Neural progenitor cell (in vitro differentiated cells): ENCODE measurements around the gene ITM2C. TPM values are rescaled to one million over a fixed set of nuclear protein-coding genes. Genes with fewer than 3 reads are reported as not detected.

Experiments
- DNase-seq: peaks from one replicate; pipeline ENCODE4 v3.0.0-alpha.2; 2016; ENCODE audit warnings: low spot score
- H2AFZ ChIP-seq: fragments of 200-600 bp; sonication (generic); replicated peaks from 2 replicates; pipeline ENCODE4 v1.6.1; 2016; ENCODE audit warnings: antibody characterized with exemption
- H3F3A ChIP-seq: fragments of 200-600 bp; sonication (generic); 2 replicates; pipeline ENCODE4 v1.6.1; 2016; ENCODE audit warnings: antibody characterized with exemption, low read depth
- H3K27ac ChIP-seq: fragments of 200-600 bp; sonication (generic); 2 replicates; pipeline ENCODE4 v1.5.1; 2016; ENCODE audit warnings: mild to moderate bottlenecking
- H3K27me3 ChIP-seq: fragments of 200-600 bp; sonication (generic); 2 replicates; pipeline ENCODE4 v1.6.1; 2016; ENCODE audit warnings: mild to moderate bottlenecking, moderate library complexity
- H3K36me3 ChIP-seq: fragments of 200-600 bp; sonication (generic); 2 replicates; pipeline ENCODE4 v1.5.1; 2016
- H3K4me1 ChIP-seq: fragments of 200-600 bp; sonication (generic); 2 replicates; pipeline ENCODE4 v1.6.1; 2016; ENCODE audit warnings: mixed run types
- H3K4me2 ChIP-seq: fragments of 200-600 bp; sonication (generic); 2 replicates; pipeline ENCODE4 v1.6.1; 2016
- H3K4me3 ChIP-seq: fragments of 200-600 bp; sonication (generic); 2 replicates; pipeline ENCODE4 v1.5.1; 2016
- H3K79me2 ChIP-seq: fragments of 200-600 bp; sonication (generic); 2 replicates; pipeline ENCODE4 v1.6.1; 2016; ENCODE audit warnings: low read depth
- H3K9ac ChIP-seq: fragments of 200-600 bp; sonication (generic); 2 replicates; pipeline ENCODE4 v1.6.1; 2016
- H3K9me3 ChIP-seq: fragments of 200-600 bp; sonication (generic); 2 replicates; pipeline ENCODE4 v1.5.1; 2016; ENCODE audit warnings: low read depth
- H4K20me1 ChIP-seq: fragments of 200-600 bp; sonication (generic); 2 replicates; pipeline ENCODE4 v1.6.1; 2016; ENCODE audit warnings: low read depth
- H3K27ac Mint-ChIP-seq: 3 replicates; pipeline ENCODE4 v1.8.0; 2021; ENCODE audit warnings: mixed read lengths
- H3K27me3 Mint-ChIP-seq: 2 replicates; pipeline ENCODE4 v1.8.0; 2022; ENCODE audit warnings: low read depth, mild to moderate bottlenecking, inconsistent platforms, moderate library complexity, mixed read lengths; ENCODE audit not compliant: insufficient read depth
- H3K36me3 Mint-ChIP-seq: 3 replicates; pipeline ENCODE4 v1.8.0; 2021; ENCODE audit warnings: mixed read lengths
- H3K4me1 Mint-ChIP-seq: 3 replicates; pipeline ENCODE4 v1.8.0; 2021; ENCODE audit warnings: mixed read lengths
- H3K4me3 Mint-ChIP-seq: 3 replicates; pipeline ENCODE4 v1.8.0; 2021; ENCODE audit warnings: mild to moderate bottlenecking, moderate library complexity, mixed read lengths
- H3K9me3 Mint-ChIP-seq: 3 replicates; pipeline ENCODE4 v1.8.0; 2020; ENCODE audit warnings: mixed read lengths
- EZH2 ChIP-seq: fragments of 200-600 bp; sonication (generic); IDR thresholded peaks from 2 replicates; pipeline ENCODE4 v1.6.1; 2017; ENCODE audit warnings: antibody characterized with exemption, mild to moderate bottlenecking, moderate library complexity
- EZH2phosphoT487 ChIP-seq: fragments of 200-600 bp; sonication (generic); IDR thresholded peaks from 2 replicates; pipeline ENCODE4 v1.6.1; 2017; ENCODE audit warnings: antibody characterized with exemption
- total RNA-seq: library from RNA; depleted of rRNA; stranded (reverse); fragments of >200 nt; gene quantifications from 2 replicates; pipeline ENCODE4 v1.2.3, GENCODE V29; 2015; ENCODE audit warnings: low replicate concordance
- TF ChIP-seq, protein P1 (sequence below): fragments of 200-600 bp; sonication (generic); IDR thresholded peaks from 2 replicates; pipeline ENCODE4 v1.5.1; 2017; ENCODE audit warnings: antibody characterized with exemption, mild to moderate bottlenecking

Gene ITM2C
- total RNA-seq, 1 donor from 2014 or later, result 84.6 TPM

DNA sequence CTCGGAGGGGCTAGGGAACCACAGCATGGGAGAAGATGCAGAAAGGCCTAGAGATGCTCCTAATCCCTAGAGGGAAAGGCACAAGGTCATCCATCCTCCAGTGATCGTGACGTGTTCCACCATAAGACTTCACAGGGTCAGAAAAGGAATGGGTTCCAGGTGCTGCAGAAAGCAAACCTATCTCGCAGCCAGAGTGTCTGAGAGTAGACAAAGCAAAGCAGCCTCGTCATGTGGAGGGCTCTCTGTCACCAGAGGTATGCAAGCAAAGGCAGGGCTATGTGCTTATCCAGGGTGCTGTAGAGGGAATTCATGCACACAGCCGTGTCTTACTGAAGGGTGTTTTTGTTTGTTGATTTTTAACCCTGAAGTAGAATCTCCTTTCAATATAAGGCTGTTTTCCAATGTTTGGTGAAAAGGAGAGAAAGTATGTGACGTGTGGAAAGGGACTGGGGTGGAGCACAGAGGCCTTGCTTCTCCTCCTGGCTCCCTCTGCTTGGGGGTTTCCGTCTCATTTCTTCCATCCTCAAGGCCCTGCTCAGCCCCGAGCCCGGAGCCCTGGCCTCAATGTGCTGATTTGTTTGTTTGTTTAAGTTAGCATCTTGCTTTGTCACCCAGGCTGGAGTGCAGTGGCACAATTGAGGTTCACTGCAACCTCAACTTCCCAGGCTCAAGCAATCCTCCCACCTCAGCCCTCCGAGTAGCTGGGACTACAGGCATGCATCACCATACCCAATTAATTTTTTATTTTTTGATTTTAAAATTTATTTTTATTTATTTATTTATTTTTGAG lies 57.3 kb downstream of the ITM2C start:
- H3K4me3 Mint-ChIP-seq, result no peak overlapping the region
- no peak for DNase-seq
- H3K27ac Mint-ChIP-seq, result no peak overlapping the region

DNA sequence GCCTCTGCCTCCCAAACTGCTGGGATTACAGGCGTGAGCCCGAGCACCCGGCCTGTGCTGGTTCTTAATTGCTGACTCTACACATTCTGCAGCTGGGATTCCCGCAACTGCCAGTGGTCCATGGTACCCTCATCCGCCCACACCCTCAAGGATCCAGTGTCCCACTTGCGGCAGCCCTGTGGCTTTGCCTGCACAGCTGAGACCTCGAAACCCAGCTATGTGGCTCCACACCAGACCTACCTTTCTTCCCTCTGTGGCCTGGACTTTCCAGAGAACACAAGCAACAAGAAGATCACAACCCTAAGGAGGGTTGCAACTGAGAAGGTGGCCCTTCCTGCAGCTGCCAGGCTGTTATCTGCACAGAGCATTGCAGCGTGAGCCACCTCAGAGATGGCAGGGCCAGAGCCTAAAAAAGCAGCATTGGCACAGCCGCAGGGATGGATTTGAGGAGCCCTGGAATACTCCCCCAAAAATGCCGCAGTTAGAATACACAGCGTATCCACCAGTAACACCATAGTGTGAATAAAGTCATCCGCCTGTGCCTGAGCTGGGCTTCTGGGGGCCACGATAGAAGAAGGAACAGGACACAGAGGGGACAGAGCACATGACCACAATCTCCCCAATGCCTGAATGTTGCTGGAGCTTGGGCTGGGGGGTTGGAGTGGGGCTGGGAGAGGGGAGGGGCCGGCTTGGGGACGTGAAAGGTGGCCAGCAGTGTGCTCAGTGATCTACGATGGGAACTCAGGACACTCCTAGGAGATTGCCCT lies 58.4 kb downstream of the ITM2C start:
- Histone ChIP-seq H3K4me2 (no peak overlapping the region), H3K4me1 (no peaks in the 10 kb centered on the region), H3K9ac (no peak overlapping the region), H3F3A (no peaks in the 10 kb centered on the region), H3K27ac (no peak overlapping the region), H3K4me3 (no peak overlapping the region), H3K27me3 (no peaks in the 10 kb centered on the region), H4K20me1 (no peaks in the 10 kb centered on the region), H3K79me2 (no peaks in the 10 kb centered on the region), H3K36me3 (no peaks in the 10 kb centered on the region), H2AFZ (no peak overlapping the region), H3K9me3 (no peaks in the 10 kb centered on the region)
- TF ChIP-seq EZH2 (no peak), EZH2phosphoT487 (no peak)
- TF ChIP-seq, protein P1, sequence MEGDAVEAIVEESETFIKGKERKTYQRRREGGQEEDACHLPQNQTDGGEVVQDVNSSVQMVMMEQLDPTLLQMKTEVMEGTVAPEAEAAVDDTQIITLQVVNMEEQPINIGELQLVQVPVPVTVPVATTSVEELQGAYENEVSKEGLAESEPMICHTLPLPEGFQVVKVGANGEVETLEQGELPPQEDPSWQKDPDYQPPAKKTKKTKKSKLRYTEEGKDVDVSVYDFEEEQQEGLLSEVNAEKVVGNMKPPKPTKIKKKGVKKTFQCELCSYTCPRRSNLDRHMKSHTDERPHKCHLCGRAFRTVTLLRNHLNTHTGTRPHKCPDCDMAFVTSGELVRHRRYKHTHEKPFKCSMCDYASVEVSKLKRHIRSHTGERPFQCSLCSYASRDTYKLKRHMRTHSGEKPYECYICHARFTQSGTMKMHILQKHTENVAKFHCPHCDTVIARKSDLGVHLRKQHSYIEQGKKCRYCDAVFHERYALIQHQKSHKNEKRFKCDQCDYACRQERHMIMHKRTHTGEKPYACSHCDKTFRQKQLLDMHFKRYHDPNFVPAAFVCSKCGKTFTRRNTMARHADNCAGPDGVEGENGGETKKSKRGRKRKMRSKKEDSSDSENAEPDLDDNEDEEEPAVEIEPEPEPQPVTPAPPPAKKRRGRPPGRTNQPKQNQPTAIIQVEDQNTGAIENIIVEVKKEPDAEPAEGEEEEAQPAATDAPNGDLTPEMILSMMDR, result no peak
- Mint-ChIP-seq H3K4me3 (no peak overlapping the region), H3K4me1 (peaks cover 34% of the 10 kb centered on the region), H3K27ac (no peak overlapping the region), H3K27me3 (peaks cover 3% of the 10 kb centered on the region), H3K36me3 (no peaks in the 10 kb centered on the region), H3K9me3 (no peaks in the 10 kb centered on the region)
- DNase-seq, result no peak

More for the DNA sequence above, 57.3 kb downstream of the ITM2C start:
- TF ChIP-seq EZH2phosphoT487 (no peak), EZH2 (no peak)
- TF ChIP-seq, protein P1, result no peak
- Histone ChIP-seq H3K9me3 (no peaks in the 10 kb centered on the region), H3K9ac (no peak overlapping the region), H3K4me3 (no peak overlapping the region), H4K20me1 (no peaks in the 10 kb centered on the region), H3F3A (no peaks in the 10 kb centered on the region), H3K36me3 (no peaks in the 10 kb centered on the region), H3K27me3 (no peaks in the 10 kb centered on the region), H3K4me1 (no peaks in the 10 kb centered on the region), H3K79me2 (no peaks in the 10 kb centered on the region), H2AFZ (no peak overlapping the region), H3K4me2 (no peak overlapping the region), H3K27ac (no peak overlapping the region)
- Mint-ChIP-seq H3K27me3 (peaks cover 3% of the 10 kb centered on the region), H3K4me1 (peaks cover 36% of the 10 kb centered on the region), H3K36me3 (no peaks in the 10 kb centered on the region), H3K9me3 (no peaks in the 10 kb centered on the region)

DNA sequence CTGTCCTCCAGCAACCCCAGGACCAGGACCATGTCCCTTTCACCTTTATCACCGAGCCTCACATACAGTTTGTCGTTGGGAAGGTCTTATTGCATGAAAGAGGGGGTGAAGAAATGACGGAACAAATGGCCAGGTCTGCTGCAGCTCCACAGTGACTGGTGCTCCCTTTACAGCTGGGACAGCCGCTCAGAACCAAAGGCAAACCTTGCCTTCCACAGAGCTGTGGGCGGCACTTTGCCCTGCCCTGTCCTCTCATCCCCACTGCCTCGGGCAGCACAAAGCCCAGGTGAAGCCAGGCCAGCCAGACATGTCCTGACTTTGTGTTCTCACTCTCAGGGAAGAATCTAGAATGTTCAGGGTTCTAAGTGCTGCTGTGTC lies 59.3 kb downstream of the ITM2C start:
- H3K27me3 Mint-ChIP-seq, result peaks cover 4% of the 10 kb centered on the region
- H3K36me3 ChIP-seq, result no peaks in the 10 kb centered on the region
- H3K9me3 ChIP-seq, result no peaks in the 10 kb centered on the region
- no peaks in the 10 kb centered on the region for H3K4me1 ChIP-seq
- no peak overlapping the region for H3K4me3 ChIP-seq
- no peaks in the 10 kb centered on the region for H3K27me3 ChIP-seq
- H3F3A ChIP-seq, result no peaks in the 10 kb centered on the region
- peaks cover 29% of the 10 kb centered on the region for H3K4me1 Mint-ChIP-seq
- H3K9me3 Mint-ChIP-seq, result no peaks in the 10 kb centered on the region
- H3K36me3 Mint-ChIP-seq, result no peaks in the 10 kb centered on the region
- no peak overlapping the region for H3K4me3 Mint-ChIP-seq
- DNase-seq, result no peak
- no peak overlapping the region for H3K27ac ChIP-seq
- no peak overlapping the region for H3K9ac ChIP-seq
- H3K4me2 ChIP-seq, result no peak overlapping the region
- TF ChIP-seq, protein P1, result no peak
- TF ChIP-seq EZH2 (no peak), EZH2phosphoT487 (no peak)
- H3K27ac Mint-ChIP-seq, result peak overlapping the region; percentile 90
- H3K79me2 ChIP-seq, result no peaks in the 10 kb centered on the region
- peak overlapping the region; percentile 99 for H2AFZ ChIP-seq
- H4K20me1 ChIP-seq, result no peaks in the 10 kb centered on the region
